NCI-H128 (cell line): ENCODE results near the gene CLPTM1L.

Experiments used
- DNase-seq: peaks from one replicate; lab custom pipeline; 2025; ENCODE audit not compliant: unreplicated experiment; lab: John Stamatoyannopoulos, UW

CLPTM1L gene

GRCh38 chr5:1344975-1345838 lies at the start of gene CLPTM1L:
Gene CLPTM1L (minus strand): TSS chr5:1345099. CDS start chr5:1344841, 258 bp downstream.
- DNase-seq = peak; percentile 78

GRCh38 chr5:1393571-1394501 lies 48.9 kb upstream of the CLPTM1L start:
- no peak for DNase-seq

GRCh38 chr5:1392801-1393565 lies 48.1 kb upstream of the CLPTM1L start:
- DNase-seq = no peak

- DNase-seq = no peak
These were observed 47.4 kb upstream of the CLPTM1L start for GRCh38 chr5:1392261-1392660.

- DNase-seq = no peak
These were observed 46.8 kb upstream of the CLPTM1L start for GRCh38 chr5:1391691-1392090.

- DNase-seq = no peak
These were observed 46.1 kb upstream of the CLPTM1L start for GRCh38 chr5:1390861-1391600.

- no peak for DNase-seq
These were observed 45.4 kb upstream of the CLPTM1L start for GRCh38 chr5:1390333-1390732.

- no peak for DNase-seq
These were observed 43.6 kb upstream of the CLPTM1L start for GRCh38 chr5:1388383-1388967.

GRCh38 chr5:1387876-1388275 lies 43.0 kb upstream of the CLPTM1L start:
- DNase-seq = no peak

- DNase-seq = no peak
These were observed 42.3 kb upstream of the CLPTM1L start for GRCh38 chr5:1387059-1387755.

- peak; percentile 18 for DNase-seq
These were observed 41.4 kb upstream of the CLPTM1L start for GRCh38 chr5:1386274-1386717.

GRCh38 chr5:1385395-1386273 lies 40.7 kb upstream of the CLPTM1L start:
- peak; percentile 65 for DNase-seq

GRCh38 chr5:1384521-1384920 lies 39.6 kb upstream of the CLPTM1L start:
- DNase-seq = no peak

GRCh38 chr5:1383886-1384401 lies 39.0 kb upstream of the CLPTM1L start:
- DNase-seq = no peak

GRCh38 chr5:1383344-1383743 lies 38.4 kb upstream of the CLPTM1L start:
- DNase-seq = no peak

GRCh38 chr5:1382248-1382700 lies 37.4 kb upstream of the CLPTM1L start:
- DNase-seq = no peak

- no peak for DNase-seq
These were observed 36.7 kb upstream of the CLPTM1L start for GRCh38 chr5:1381370-1382247.
